ENCODE results near the gene INPP5K.
"Not testable (repeated sequence)": the region's sequence is repeated elsewhere in the genome, so short reads cannot be mapped to it uniquely, and the experiment has no call there.

The INPP5K gene

DNA sequence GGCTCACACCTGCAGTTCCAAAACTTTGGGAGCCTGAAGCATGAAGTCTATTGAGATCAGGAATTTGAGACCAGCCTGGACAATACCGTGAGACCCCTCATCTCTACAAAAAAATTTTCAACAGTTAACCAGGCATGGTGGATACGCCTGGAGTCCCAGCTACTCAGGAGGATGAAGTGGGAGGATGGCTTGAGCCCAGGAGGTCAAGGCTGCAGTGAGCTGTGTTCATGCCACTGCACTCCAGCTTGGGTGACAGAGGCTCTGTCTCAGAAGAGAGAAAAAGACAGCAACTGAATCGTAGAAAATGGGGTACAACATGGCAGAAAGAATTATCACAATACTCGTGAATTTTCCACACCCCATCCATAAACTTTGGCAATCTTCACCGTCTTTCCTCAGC is 63.6 kb downstream of the INPP5K start:
- Histone ChIP-seq H3K27ac (ENCODE audit: insufficient read depth, low read depth, low read length, poor library complexity, severe bottlenecking) (no peak overlapping the region), H3K4me1 (ENCODE audit: control insufficient read depth, insufficient read depth, low read length) (peaks cover 5% of the 10 kb centered on the region), H3K36me3 (ENCODE audit: control insufficient read depth, insufficient read depth, low read length) (no peaks in the 10 kb centered on the region), H3K9me3 (ENCODE audit: control insufficient read depth, low read length) (no peaks in the 10 kb centered on the region), H3K4me3 (ENCODE audit: insufficient read depth, low read depth, low read length) (no peak overlapping the region), H3K27me3 (ENCODE audit: control insufficient read depth, insufficient read depth, low read length, poor library complexity, severe bottlenecking) (no peaks in the 10 kb centered on the region)
- WGBS, 2 experiments, result 83 to 95% methylated on average over 5 of the region's 5 CpGs

- not testable (repeated sequence) for H3K4me1 ChIP-seq (ENCODE audit: control insufficient read depth, insufficient read depth, low read length); H3K9me3 ChIP-seq (ENCODE audit: control insufficient read depth, low read length); H3K27me3 ChIP-seq (ENCODE audit: control insufficient read depth, insufficient read depth, low read length, poor library complexity, severe bottlenecking); H3K4me3 ChIP-seq (ENCODE audit: insufficient read depth, low read depth, low read length); H3K36me3 ChIP-seq (ENCODE audit: control insufficient read depth, insufficient read depth, low read length); H3K27ac ChIP-seq (ENCODE audit: insufficient read depth, low read depth, low read length, poor library complexity, severe bottlenecking)
- WGBS, 2 experiments, result 94 to 95% methylated on average over 21 of the region's 21 CpGs
Measured at GRCh38 chr17:1450261-1450660, 66.2 kb downstream of the INPP5K start.

- 88 to 89% methylated on average over 5 of the region's 5 CpGs for WGBS, 2 experiments
- Histone ChIP-seq H3K36me3 (ENCODE audit: control insufficient read depth, insufficient read depth, low read length) (no peaks in the 10 kb centered on the region), H3K27ac (ENCODE audit: insufficient read depth, low read depth, low read length, poor library complexity, severe bottlenecking) (no peak overlapping the region), H3K9me3 (ENCODE audit: control insufficient read depth, low read length) (no peaks in the 10 kb centered on the region), H3K27me3 (ENCODE audit: control insufficient read depth, insufficient read depth, low read length, poor library complexity, severe bottlenecking) (no peaks in the 10 kb centered on the region), H3K4me1 (ENCODE audit: control insufficient read depth, insufficient read depth, low read length) (peaks cover under 1% of the 10 kb centered on the region), H3K4me3 (ENCODE audit: insufficient read depth, low read depth, low read length) (no peak overlapping the region)
Measured at GRCh38 chr17:1449412-1449967, 66.9 kb downstream of the INPP5K start.

GRCh38 chr17:1447052-1447451 is 69.4 kb downstream of the INPP5K start:
- no peak overlapping the region for H3K4me3 ChIP-seq (ENCODE audit: insufficient read depth, low read depth, low read length)
- H3K27ac ChIP-seq (ENCODE audit: insufficient read depth, low read depth, low read length, poor library complexity, severe bottlenecking), result no peak overlapping the region
- H3K4me1 ChIP-seq (ENCODE audit: control insufficient read depth, insufficient read depth, low read length), result no peaks in the 10 kb centered on the region
- WGBS, 2 experiments, result 90 to 95% methylated on average over 7 of the region's 7 CpGs
- H3K9me3 ChIP-seq (ENCODE audit: control insufficient read depth, low read length), result no peaks in the 10 kb centered on the region
- no peaks in the 10 kb centered on the region for H3K27me3 ChIP-seq (ENCODE audit: control insufficient read depth, insufficient read depth, low read length, poor library complexity, severe bottlenecking)
- no peaks in the 10 kb centered on the region for H3K36me3 ChIP-seq (ENCODE audit: control insufficient read depth, insufficient read depth, low read length)

DNA sequence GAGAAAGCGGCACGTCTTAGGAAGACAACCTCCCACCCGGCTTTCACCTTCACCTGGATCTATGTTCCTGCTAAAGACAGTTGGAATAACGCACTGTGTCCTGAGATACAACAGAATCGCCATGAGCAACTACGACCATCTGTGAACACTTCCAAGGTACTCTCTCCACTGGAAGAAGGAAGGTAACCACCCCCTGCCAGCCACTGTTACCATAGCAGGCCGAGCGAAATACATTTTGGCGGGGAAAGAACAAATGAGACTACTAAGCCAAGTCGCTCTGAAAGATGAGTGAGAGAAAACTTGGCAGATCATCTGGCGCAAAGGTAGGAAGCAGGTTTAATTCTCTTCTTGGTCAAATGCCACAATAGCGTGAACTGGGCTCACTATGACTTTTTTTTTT is 70.2 kb downstream of the INPP5K start:
- no peaks in the 10 kb centered on the region for H3K27me3 ChIP-seq (ENCODE audit: control insufficient read depth, insufficient read depth, low read length, poor library complexity, severe bottlenecking)
- H3K4me3 ChIP-seq (ENCODE audit: insufficient read depth, low read depth, low read length), result no peak overlapping the region
- H3K27ac ChIP-seq (ENCODE audit: insufficient read depth, low read depth, low read length, poor library complexity, severe bottlenecking), result no peak overlapping the region
- no peaks in the 10 kb centered on the region for H3K36me3 ChIP-seq (ENCODE audit: control insufficient read depth, insufficient read depth, low read length)
- H3K9me3 ChIP-seq (ENCODE audit: control insufficient read depth, low read length), result no peaks in the 10 kb centered on the region
- H3K4me1 ChIP-seq (ENCODE audit: control insufficient read depth, insufficient read depth, low read length), result no peaks in the 10 kb centered on the region
- 95% methylated on average over 12 of the region's 12 CpGs for WGBS, 2 experiments

- H3K27me3 ChIP-seq (ENCODE audit: control insufficient read depth, insufficient read depth, low read length, poor library complexity, severe bottlenecking); H3K9me3 ChIP-seq (ENCODE audit: control insufficient read depth, low read length); H3K4me3 ChIP-seq (ENCODE audit: insufficient read depth, low read depth, low read length); H3K36me3 ChIP-seq (ENCODE audit: control insufficient read depth, insufficient read depth, low read length); H3K27ac ChIP-seq (ENCODE audit: insufficient read depth, low read depth, low read length, poor library complexity, severe bottlenecking); H3K4me1 ChIP-seq (ENCODE audit: control insufficient read depth, insufficient read depth, low read length): not testable (repeated sequence)
- WGBS, 2 experiments, result 93 to 95% methylated on average over 4 of the region's 4 CpGs
Measured at GRCh38 chr17:1445695-1446094, 70.7 kb downstream of the INPP5K start.

All from ectodermal cell (in vitro differentiated cells).